HUES64 (cell line): Measurements from ENCODE around the gene U2AF2.
A peak's percentile ranks its signal among the peaks of the same experiment; 100 is the strongest.

ENCODE experiments used
- H3K27ac ChIP-seq: 2 replicates; pipeline ENCODE4 v1.7.0; 2013; ENCODE audit warnings: low read depth, low read length, inconsistent platforms
- H3K27me3 ChIP-seq: 2 replicates; pipeline ENCODE4 v1.6.1; 2013; ENCODE audit warnings: mild to moderate bottlenecking, low read length; ENCODE audit not compliant: insufficient read depth
- H3K36me3 ChIP-seq: 2 replicates; pipeline ENCODE4 v1.6.1; 2013; ENCODE audit warnings: mild to moderate bottlenecking, low read length; ENCODE audit not compliant: insufficient read depth
- H3K4me1 ChIP-seq: 2 replicates; pipeline ENCODE4 v1.6.1; 2013; ENCODE audit warnings: mild to moderate bottlenecking, low read length, moderate library complexity; ENCODE audit not compliant: insufficient read depth
- H3K4me3 ChIP-seq: 2 replicates; pipeline ENCODE4 v1.5.1; 2013; ENCODE audit warnings: mild to moderate bottlenecking, low read length, moderate library complexity
- H3K9ac ChIP-seq: 2 replicates; pipeline ENCODE4 v1.6.1; 2013; ENCODE audit warnings: mild to moderate bottlenecking, low read depth, low read length
- H3K9me3 ChIP-seq: 2 replicates; pipeline ENCODE4 v1.6.1; 2013; ENCODE audit warnings: low read depth, low read length; ENCODE audit not compliant: insufficient read depth
- WGBS: fragments of 150-250, 120-280 bp; methylation state at CpG from one replicate; pipeline ENCODE4 v1.1.7; 2013; ENCODE audit warnings: missing lambda C conversion rate; 5-methylcytosine and 5-hydroxymethylcytosine counted together

The U2AF2 gene

GRCh38 chr19:55637534-55637933, 17.3 kb upstream of the U2AF2 start:
- peaks cover 3% of the 10 kb centered on the region; the same call in 1 of the 2 replicates for H3K36me3 ChIP-seq
- no peak overlapping the region for H3K27ac ChIP-seq
- H3K4me3 ChIP-seq, result no peak overlapping the region
- no peaks in the 10 kb centered on the region for H3K9me3 ChIP-seq
- H3K4me1 ChIP-seq, result peaks cover 7% of the 10 kb centered on the region; the same call in 1 of the 2 replicates
- H3K9ac ChIP-seq, result no peak overlapping the region
- no peaks in the 10 kb centered on the region for H3K27me3 ChIP-seq
- 83% methylated on average over 11 of the region's 11 CpGs for WGBS

GRCh38 chr19:55638864-55639359, 15.9 kb upstream of the U2AF2 start:
- 88% methylated on average over 6 of the region's 6 CpGs for WGBS
- Histone ChIP-seq H3K4me3 (no peak overlapping the region), H3K27ac (no peak overlapping the region)

GRCh38 chr19:55640043-55640576, 14.7 kb upstream of the U2AF2 start:
- WGBS, result 78% methylated on average over 38 of the region's 38 CpGs
- H3K4me1 ChIP-seq, result peaks cover 7% of the 10 kb centered on the region; the same call in 1 of the 2 replicates
- peak overlapping the region; percentile 94 for H3K27ac ChIP-seq
- peak overlapping the region; percentile 86; the same call in 1 of the 2 replicates for H3K9ac ChIP-seq
- no peaks in the 10 kb centered on the region for H3K9me3 ChIP-seq
- H3K4me3 ChIP-seq, result peak overlapping the region; percentile 99
- H3K36me3 ChIP-seq, result peaks cover 10% of the 10 kb centered on the region
- H3K27me3 ChIP-seq, result no peaks in the 10 kb centered on the region

More at GRCh38 chr19:55638864-55639359, 15.9 kb upstream of the U2AF2 start:
- Histone ChIP-seq H3K36me3 (peaks cover 3% of the 10 kb centered on the region; the same call in 1 of the 2 replicates), H3K9me3 (no peaks in the 10 kb centered on the region), H3K9ac (no peak overlapping the region), H3K4me1 (peaks cover 7% of the 10 kb centered on the region; the same call in 1 of the 2 replicates), H3K27me3 (no peaks in the 10 kb centered on the region)

GRCh38 chr19:55640577-55641425, 14.0 kb upstream of the U2AF2 start, which contains the start of gene ZNF580:
Gene ZNF580, plus strand, starts transcription at chr19:55641002. Its CDS starts 1,507 bp downstream, at chr19:55642509.
- H3K27me3 ChIP-seq, result no peaks in the 10 kb centered on the region
- H3K4me3 ChIP-seq, result peak within 1 kb of the TSS; percentile 99
- 1% methylated on average over 89 of the region's 89 CpGs for WGBS
- peaks cover 4% of the 10 kb centered on the region; the same call in 1 of the 2 replicates for H3K4me1 ChIP-seq
- peaks cover 17% of the 10 kb centered on the region for H3K36me3 ChIP-seq
- peak within 1 kb of the TSS; percentile 86 for H3K9ac ChIP-seq
- no peaks in the 10 kb centered on the region for H3K9me3 ChIP-seq
- peak within 1 kb of the TSS; percentile 94 for H3K27ac ChIP-seq

GRCh38 chr19:55641426-55642152, 13.2 kb upstream of the U2AF2 start:
- H3K36me3 ChIP-seq, result peaks cover 17% of the 10 kb centered on the region
- H3K27ac ChIP-seq, result peak overlapping the region; percentile 94
- WGBS, result 1% methylated on average over 25 of the region's 25 CpGs
- no peaks in the 10 kb centered on the region for H3K9me3 ChIP-seq
- peak overlapping the region; percentile 94 for H3K9ac ChIP-seq
- H3K27me3 ChIP-seq, result no peaks in the 10 kb centered on the region
- no peaks in the 10 kb centered on the region for H3K4me1 ChIP-seq
- peak overlapping the region; percentile 99 for H3K4me3 ChIP-seq

- Histone ChIP-seq H3K27me3 (no peaks in the 10 kb centered on the region), H3K4me3 (peak overlapping the region; percentile 99), H3K9me3 (no peaks in the 10 kb centered on the region), H3K4me1 (peaks cover 1% of the 10 kb centered on the region; the same call in 1 of the 2 replicates), H3K9ac (peak overlapping the region; percentile 94), H3K36me3 (peaks cover 17% of the 10 kb centered on the region), H3K27ac (peak overlapping the region; percentile 75)
- under 1% methylated on average over 65 of the region's 65 CpGs for WGBS
Measured at GRCh38 chr19:55642153-55643002, 12.5 kb upstream of the U2AF2 start.

GRCh38 chr19:55643003-55643886, 11.6 kb upstream of the U2AF2 start, which contains the start of gene ZNF581:
Gene ZNF581, plus strand, starts transcription at chr19:55643649. Its CDS starts 923 bp downstream, at chr19:55644572.
- H3K4me1 ChIP-seq, result peaks cover 2% of the 10 kb centered on the region; the same call in 1 of the 2 replicates
- peak within 1 kb of the TSS; percentile 94 for H3K9ac ChIP-seq
- peak within 1 kb of the TSS; percentile 99 for H3K4me3 ChIP-seq
- peak within 1 kb of the TSS; percentile 75 for H3K27ac ChIP-seq
- H3K36me3 ChIP-seq, result peaks cover 17% of the 10 kb centered on the region
- H3K9me3 ChIP-seq, result no peaks in the 10 kb centered on the region
- WGBS, result under 1% methylated on average over 52 of the region's 56 CpGs
- H3K27me3 ChIP-seq, result no peaks in the 10 kb centered on the region

- peaks cover 14% of the 10 kb centered on the region for H3K36me3 ChIP-seq
- peak overlapping the region; percentile 99 for H3K4me3 ChIP-seq
- H3K27me3 ChIP-seq, result no peaks in the 10 kb centered on the region
- peaks cover 2% of the 10 kb centered on the region; the same call in 1 of the 2 replicates for H3K4me1 ChIP-seq
- H3K9ac ChIP-seq, result peak overlapping the region; percentile 94
- H3K9me3 ChIP-seq, result no peaks in the 10 kb centered on the region
- WGBS, result under 1% methylated on average over 15 of the region's 15 CpGs
- peak overlapping the region; percentile 75 for H3K27ac ChIP-seq
Measured at GRCh38 chr19:55643887-55644176, 11.0 kb upstream of the U2AF2 start.

GRCh38 chr19:55644191-55644833, 10.5 kb upstream of the U2AF2 start:
- 54% methylated on average over 11 of the region's 12 CpGs for WGBS
- H3K4me1 ChIP-seq, result peaks cover 2% of the 10 kb centered on the region; the same call in 1 of the 2 replicates
- peak overlapping the region; percentile 99 for H3K4me3 ChIP-seq
- H3K9ac ChIP-seq, result peak overlapping the region; percentile 94
- H3K27ac ChIP-seq, result peak overlapping the region; percentile 75
- peaks cover 14% of the 10 kb centered on the region for H3K36me3 ChIP-seq
- no peaks in the 10 kb centered on the region for H3K27me3 ChIP-seq
- no peaks in the 10 kb centered on the region for H3K9me3 ChIP-seq
